GM13976 (cell line): ENCODE data around the gene CSDE1.
A peak's percentile ranks its signal among the peaks of the same experiment; 100 is the strongest.
"Not testable (repeated sequence)": the region's sequence is repeated elsewhere in the genome, so short reads cannot be mapped to it uniquely, and the experiment has no call there.

Experiments used
- DNase-seq: peaks from one replicate; pipeline ENCODE4 v3.0.0; 2012; ENCODE audit warnings: low spot score
- in situ Hi-C: fragments of 300-500 bp; cut with MboI; formaldehyde crosslinking; loops from one replicate; pipeline ENCODE4 v1.12.0; 2022; ENCODE audit warnings: low sequenced_read_pairs, mixed read lengths, inconsistent platforms; ENCODE audit not compliant: unreplicated experiment
- TF ChIP-seq, protein P1 (sequence below): IDR thresholded peaks from 2 replicates; pipeline ENCODE4 v1.5.1; 2012; ENCODE audit warnings: borderline replicate concordance, mild to moderate bottlenecking; ENCODE audit not compliant: insufficient read depth; ENCODE audit errors: extremely low read depth, missing control alignments, control extremely low read depth

CSDE1 gene

DNA sequence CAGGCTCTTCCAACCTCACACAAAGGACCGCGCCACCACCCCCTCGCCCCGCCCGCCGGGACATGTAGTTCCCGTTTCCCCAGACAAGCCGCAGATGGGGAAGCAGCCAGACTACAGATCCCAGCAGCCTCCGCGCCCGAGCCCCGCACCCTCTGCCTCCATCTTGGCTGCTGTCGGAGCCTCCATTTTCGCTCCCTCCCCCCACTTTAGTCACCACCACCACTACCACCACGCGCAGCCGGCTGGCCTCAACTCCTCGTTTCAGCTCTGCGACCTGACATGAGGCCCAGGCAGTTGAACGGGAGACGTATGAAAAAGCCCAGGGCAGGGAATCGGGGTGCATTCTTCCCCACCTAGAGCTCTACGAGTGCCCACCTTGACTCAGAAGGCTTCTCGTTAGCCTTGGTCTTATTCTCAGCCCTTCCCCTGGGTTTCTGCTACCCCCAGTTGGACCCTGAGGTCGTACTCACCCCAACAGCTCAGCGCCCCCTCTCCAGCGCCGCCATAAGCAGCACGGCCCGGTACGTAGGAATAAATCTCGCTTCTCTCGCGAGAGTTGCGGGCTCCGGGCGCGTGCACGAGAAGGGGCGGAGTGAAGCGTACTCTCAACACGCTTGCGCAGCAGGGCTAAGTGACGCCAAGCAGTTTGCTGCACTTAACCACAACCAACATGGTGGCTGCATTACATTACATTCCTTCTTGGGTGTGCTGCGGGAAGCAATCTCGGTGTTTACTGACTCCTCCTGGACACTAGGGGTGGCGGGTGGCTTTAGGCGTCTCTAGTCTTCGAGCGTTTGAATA is at the start of gene CSDE1:
Gene CSDE1, minus strand, starts transcription at position 530 of the 801 bp plus-strand sequence. CDS start 18,094 bp downstream, outside the sequence.
- peak; percentile 91 for DNase-seq
- in situ Hi-C loops, result no loop called here
- TF ChIP-seq, protein P1, sequence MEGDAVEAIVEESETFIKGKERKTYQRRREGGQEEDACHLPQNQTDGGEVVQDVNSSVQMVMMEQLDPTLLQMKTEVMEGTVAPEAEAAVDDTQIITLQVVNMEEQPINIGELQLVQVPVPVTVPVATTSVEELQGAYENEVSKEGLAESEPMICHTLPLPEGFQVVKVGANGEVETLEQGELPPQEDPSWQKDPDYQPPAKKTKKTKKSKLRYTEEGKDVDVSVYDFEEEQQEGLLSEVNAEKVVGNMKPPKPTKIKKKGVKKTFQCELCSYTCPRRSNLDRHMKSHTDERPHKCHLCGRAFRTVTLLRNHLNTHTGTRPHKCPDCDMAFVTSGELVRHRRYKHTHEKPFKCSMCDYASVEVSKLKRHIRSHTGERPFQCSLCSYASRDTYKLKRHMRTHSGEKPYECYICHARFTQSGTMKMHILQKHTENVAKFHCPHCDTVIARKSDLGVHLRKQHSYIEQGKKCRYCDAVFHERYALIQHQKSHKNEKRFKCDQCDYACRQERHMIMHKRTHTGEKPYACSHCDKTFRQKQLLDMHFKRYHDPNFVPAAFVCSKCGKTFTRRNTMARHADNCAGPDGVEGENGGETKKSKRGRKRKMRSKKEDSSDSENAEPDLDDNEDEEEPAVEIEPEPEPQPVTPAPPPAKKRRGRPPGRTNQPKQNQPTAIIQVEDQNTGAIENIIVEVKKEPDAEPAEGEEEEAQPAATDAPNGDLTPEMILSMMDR, result peak; percentile 14

DNA sequence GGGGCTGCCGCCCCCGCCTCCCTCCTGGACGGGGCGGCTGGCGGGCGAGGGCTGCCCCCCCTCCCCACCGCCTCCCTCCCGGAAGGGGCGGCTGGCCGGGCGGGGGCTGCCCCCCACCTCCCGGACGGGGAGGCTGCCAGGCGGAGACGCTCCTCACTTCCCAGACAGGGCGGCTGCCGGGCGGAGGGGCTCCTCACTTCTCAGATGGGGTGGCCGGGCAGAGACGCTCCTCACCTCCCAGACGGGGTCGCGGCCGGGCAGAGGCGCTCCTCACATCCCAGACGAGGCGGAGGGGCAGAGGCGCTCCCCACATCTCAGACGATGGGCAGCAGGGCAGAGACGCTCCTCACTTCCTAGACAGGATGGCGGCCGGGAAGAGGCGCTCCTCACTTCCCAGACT is 46.7 kb upstream of the CSDE1 start:
- DNase-seq, in situ Hi-C loops: not testable (repeated sequence)

DNA sequence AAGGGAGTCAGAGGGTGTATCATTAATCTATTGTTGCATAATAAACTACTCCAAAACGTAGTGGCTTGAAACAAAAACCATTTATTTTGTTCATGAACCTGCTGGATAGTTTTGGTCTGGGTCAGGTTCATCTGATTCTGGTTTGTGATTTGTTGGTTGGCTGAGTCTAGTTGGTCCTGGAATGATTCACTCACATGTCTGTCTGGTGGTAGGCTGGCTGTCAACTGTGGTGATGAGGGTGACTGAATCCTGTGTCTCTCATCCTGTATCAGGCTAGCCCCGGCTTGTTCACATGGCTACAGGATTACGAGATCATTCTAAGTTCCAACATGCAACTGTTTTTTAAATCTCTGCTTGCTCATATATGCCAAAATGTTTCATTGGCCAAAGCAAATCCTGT is 45.2 kb upstream of the CSDE1 start:
- DNase-seq, result no peak
- in situ Hi-C loops, result no loop called here
- TF ChIP-seq, protein P1, result no peak

DNA sequence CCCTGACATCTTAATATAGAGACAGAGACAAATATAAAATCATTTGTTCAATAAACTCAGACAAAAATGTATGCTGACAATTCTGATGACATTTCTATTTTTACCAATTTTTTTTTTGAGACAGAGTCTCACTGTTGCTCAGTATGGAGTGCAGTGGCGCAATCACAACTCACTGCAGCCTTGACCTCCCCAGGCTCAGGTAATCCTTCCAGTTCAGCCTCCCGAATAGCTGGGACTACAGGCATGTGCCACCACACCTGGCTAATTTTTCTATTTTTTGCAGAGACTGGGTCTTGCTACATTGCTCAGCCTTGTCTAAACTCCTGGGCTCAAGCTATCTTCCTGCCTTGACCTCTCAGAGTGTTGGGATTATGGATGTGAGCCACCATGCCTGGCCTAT is 36.3 kb upstream of the CSDE1 start:
- in situ Hi-C loops, result no loop called here

DNA sequence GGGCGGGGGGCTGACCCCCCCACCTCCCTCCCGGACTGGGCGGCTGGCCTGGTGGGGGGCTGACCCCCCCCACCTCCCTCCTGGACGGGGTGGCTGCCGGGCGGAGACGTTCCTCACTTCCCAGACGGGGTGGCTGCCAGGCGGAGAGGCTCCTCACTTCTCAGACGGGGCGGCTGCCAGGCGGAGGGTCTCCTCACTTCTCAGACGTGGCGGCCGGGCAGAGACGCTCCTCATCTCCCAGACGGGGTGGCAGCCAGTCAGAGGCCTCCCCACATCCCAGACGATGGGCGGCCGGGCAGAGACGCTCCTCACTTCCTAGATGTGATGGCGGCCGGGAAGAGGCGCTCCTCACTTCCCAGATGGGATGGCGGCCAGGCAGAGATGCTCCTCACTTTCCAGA is 32.8 kb upstream of the CSDE1 start:
- in situ Hi-C loops, result not testable (repeated sequence)

More for the DNA sequence above, 36.3 kb upstream of the CSDE1 start:
- no peak for DNase-seq
- TF ChIP-seq, protein P1, result no peak

DNA sequence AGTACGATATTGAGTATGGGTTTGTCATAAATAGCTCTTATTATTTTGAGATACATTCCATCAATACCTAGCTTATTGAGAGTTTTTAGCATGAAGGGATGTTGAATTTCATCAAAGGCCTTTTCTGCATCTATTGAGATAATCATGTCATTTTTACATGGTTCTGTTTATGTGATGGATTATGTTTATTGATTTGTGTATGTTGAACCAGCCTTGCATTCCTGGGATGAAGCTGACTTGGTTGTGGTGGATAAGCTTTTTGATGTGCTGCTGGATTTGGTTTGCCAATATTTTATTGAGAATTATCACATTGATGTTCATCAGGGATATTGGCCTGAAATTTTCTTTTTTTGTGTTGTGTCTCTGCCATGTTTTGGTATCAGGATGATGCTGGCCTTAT is 28.7 kb upstream of the CSDE1 start:
- DNase-seq, in situ Hi-C loops: not testable (repeated sequence)

More for the DNA sequence above, 32.8 kb upstream of the CSDE1 start:
- DNase-seq, result not testable (repeated sequence)

DNA sequence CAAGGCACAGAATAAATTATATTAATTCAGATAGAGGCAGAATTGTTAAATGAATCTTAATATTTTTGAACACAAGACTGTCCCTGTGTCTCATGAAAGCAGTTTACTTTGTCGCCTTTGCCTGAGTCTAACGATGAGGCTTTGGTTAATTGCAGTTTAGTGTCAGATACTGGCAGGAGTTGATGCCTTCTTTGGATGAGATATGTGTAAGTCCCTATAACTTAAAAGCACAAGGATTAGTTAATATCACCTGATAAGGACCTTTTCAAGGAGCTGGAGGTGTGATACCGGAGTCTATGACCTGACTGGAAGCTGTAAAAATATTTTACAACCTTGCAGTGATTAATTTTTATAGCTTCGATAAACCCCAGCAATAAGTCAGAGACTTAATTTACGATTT is 24.7 kb upstream of the CSDE1 start:
- DNase-seq, result no peak
- in situ Hi-C loops, result no loop called here
- TF ChIP-seq, protein P1, result no peak

DNA sequence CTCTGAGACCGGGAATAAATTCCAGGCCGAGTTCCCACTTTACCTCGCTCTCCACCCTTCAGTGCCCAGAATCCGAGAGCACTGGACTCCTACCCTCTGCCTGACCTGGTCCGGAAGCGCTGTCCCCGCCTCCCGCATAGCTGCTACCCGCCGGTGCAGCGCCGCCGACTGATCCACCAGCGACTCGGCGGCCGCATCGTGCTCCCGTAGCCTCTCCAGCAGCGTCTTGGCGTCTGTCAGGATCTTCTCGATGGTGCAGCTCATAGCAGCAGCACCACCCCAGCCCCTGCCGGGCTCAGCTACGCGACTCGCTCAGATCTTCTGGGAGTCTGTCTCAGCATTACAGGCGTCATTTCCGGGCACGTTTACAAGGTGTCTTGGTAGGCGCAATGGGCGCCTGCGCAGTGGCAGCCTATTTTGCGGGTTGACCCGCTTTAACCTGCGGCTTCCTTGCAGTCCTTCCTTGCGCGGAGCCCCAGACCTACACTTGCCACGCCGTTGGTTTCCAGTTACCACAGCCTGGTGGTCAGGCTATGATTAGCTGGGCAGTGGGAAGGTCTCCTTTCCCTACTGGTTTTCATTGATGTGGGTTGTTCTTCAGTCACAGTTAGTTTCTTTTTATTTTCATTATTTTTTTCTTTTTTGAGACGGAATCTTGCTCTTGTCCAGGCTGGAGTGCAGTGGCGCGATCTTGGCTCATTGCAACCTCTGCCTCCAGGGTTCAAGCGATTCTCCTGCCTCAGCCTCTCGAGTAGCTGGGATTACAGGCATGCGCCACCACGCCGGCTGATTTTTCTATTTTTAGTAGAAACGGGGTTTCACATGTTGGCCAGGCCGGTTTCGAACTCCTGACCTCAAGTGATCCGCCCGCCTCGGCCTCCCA is 22.8 kb upstream of the CSDE1 start, which contains the start of gene SIKE1:
Gene SIKE1, minus strand, starts transcription at position 342 of the 883 bp plus-strand sequence. Its CDS starts 78 bp downstream, at position 264.
- in situ Hi-C loops, result no loop called here

More for the DNA sequence above, 22.8 kb upstream of the CSDE1 start, which contains the start of gene SIKE1:
- TF ChIP-seq, protein P1, result no peak
- DNase-seq, result peak; percentile 94
